ENCODE measurements around the gene CCDC137. TPM values are rescaled to one million over a fixed set of nuclear protein-coding genes. Genes with fewer than 3 reads are reported as not detected.

CCDC137 gene
- total RNA-seq, 3 donors from 2014 or later (not counting 1 experiment from before 2014, with no cell fraction given) = 15.6 to 24.2 (median 22.1) TPM

DNA sequence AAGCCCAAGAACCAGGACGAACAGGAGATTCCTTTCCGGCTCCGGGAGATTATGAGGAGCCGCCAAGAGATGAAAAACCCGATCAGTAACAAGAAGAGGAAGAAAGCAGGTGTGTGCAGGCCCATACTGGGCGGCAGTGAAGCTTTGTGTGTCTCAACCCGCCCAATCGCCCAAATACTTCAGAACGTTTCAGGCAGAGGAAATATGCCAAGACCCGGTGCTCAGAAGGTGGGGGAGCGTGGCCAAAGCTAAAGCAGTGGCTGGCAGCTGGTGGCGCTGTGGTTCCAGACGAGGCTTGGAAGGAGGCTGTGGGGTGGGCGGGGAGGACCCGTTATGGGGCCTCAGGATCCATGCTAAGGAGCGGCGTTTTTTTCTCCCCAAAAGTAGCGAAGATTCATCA is 1.2 kb downstream of the CCDC137 start:
- Mint-ChIP-seq H3K36me3 (no peaks in the 10 kb centered on the region), H3K4me1 (peaks cover 15 to 23% of the 10 kb centered on the region in 2 donors), H3K27me3 (ENCODE audit: low read depth in 2 of 2) (no peaks in the 10 kb centered on the region), H3K27ac (peak overlapping the region in 1 of 2 donors; percentile 89), H3K4me3 (peak overlapping the region; percentile 94), H3K9me3 (no peaks in the 10 kb centered on the region)
- Histone ChIP-seq H3K27ac (ENCODE audit: low read length) (no peak overlapping the region), H3K4me1 (ENCODE audit: control insufficient read depth, insufficient read depth, low read length) (peaks cover 37% of the 10 kb centered on the region), H3K36me3 (ENCODE audit: control insufficient read depth, insufficient read depth, low read length) (peaks cover 32% of the 10 kb centered on the region), H3K27me3 (ENCODE audit: control insufficient read depth, insufficient read depth, low read length) (no peaks in the 10 kb centered on the region), H3K4me3 (ENCODE audit: low read length) (no peak overlapping the region), H3K9me3 (ENCODE audit: control insufficient read depth, insufficient read depth, low read length) (no peaks in the 10 kb centered on the region)
- TF ChIP-seq, protein P1, sequence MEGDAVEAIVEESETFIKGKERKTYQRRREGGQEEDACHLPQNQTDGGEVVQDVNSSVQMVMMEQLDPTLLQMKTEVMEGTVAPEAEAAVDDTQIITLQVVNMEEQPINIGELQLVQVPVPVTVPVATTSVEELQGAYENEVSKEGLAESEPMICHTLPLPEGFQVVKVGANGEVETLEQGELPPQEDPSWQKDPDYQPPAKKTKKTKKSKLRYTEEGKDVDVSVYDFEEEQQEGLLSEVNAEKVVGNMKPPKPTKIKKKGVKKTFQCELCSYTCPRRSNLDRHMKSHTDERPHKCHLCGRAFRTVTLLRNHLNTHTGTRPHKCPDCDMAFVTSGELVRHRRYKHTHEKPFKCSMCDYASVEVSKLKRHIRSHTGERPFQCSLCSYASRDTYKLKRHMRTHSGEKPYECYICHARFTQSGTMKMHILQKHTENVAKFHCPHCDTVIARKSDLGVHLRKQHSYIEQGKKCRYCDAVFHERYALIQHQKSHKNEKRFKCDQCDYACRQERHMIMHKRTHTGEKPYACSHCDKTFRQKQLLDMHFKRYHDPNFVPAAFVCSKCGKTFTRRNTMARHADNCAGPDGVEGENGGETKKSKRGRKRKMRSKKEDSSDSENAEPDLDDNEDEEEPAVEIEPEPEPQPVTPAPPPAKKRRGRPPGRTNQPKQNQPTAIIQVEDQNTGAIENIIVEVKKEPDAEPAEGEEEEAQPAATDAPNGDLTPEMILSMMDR (IDR thresholded peaks at IDR 0.05) = no peak
- 92% methylated on average over 18 of the region's 18 CpGs for WGBS (ENCODE audit: insufficient coverage)
- peak in 1 of 2 donors; percentile 23 for DNase-seq
- ATAC-seq = no peak
- intact Hi-C loops (cut with micrococcal nuclease) = loop anchor here (5.0 kb wide), 1 partner anchor 35 kb away; the partner anchor contains the start of gene MRPL12

DNA sequence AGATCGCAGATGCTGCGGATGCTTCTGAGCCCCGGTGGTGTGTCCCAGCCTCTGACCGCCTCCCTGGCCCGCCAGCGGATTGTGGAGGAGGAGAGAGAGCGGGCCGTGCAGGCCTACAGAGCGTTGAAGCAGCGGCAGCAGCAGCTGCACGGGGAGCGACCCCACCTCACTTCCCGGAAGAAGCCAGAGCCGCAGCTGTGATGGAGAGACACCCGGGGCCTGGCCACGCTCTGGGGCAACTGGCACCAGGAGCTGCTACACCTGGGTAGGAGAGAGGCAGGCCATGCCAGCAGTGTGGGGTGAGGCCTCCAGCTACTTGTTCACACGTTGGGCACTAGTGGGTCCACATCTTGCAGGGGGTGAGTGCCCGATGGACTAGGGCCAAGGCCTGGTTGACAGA is 6.0 kb downstream of the CCDC137 start:
- no peaks in the 10 kb centered on the region for H3K27me3 Mint-ChIP-seq (ENCODE audit: low read depth in 2 of 2)
- intact Hi-C loops (cut with micrococcal nuclease) = no loop called here

DNA sequence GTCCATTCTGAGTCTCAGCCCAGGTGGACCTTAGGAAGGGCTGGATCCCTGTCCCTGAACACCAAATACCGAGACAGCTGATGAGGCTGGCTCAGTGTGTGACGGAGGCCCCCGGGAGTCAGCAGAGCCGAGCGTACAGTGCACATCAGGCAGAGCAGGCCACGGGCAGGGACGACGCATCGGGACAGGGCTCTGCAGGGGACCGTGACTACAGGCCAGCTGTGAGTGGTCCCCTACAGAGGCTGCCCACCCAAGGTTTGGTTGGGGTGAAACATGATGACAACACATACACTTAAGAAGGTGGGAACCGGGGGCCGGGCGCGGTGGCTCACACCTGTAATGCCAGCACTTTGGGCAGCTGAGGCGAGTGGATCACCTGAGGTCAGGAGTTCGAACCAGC is 6.4 kb downstream of the CCDC137 start:
- Mint-ChIP-seq H3K27ac (no peak overlapping the region), H3K9me3 (no peaks in the 10 kb centered on the region), H3K4me1 (peaks cover 7 to 12% of the 10 kb centered on the region in 2 donors), H3K4me3 (no peak overlapping the region), H3K27me3 (ENCODE audit: low read depth in 2 of 2) (no peaks in the 10 kb centered on the region), H3K36me3 (no peaks in the 10 kb centered on the region)
- H3K27ac ChIP-seq (ENCODE audit: low read length) = no peak overlapping the region
- no peaks in the 10 kb centered on the region for H3K9me3 ChIP-seq (ENCODE audit: control insufficient read depth, insufficient read depth, low read length)
- DNase-seq (no peak), ATAC-seq (no peak)
- intact Hi-C loops (cut with micrococcal nuclease) = no loop called here
- no peak overlapping the region for H3K4me3 ChIP-seq (ENCODE audit: low read length)
- TF ChIP-seq, protein P1 (IDR thresholded peaks at IDR 0.05) = no peak
- H3K4me1 ChIP-seq (ENCODE audit: control insufficient read depth, insufficient read depth, low read length) = peaks cover 3% of the 10 kb centered on the region
- H3K27me3 ChIP-seq (ENCODE audit: control insufficient read depth, insufficient read depth, low read length) = no peaks in the 10 kb centered on the region
- H3K36me3 ChIP-seq (ENCODE audit: control insufficient read depth, insufficient read depth, low read length) = peaks cover 38% of the 10 kb centered on the region
- 95% methylated on average over 16 of the region's 16 CpGs for WGBS (ENCODE audit: insufficient coverage)

More for the DNA sequence above, 6.0 kb downstream of the CCDC137 start:
- DNase-seq = no peak
- TF ChIP-seq, protein P1 (IDR thresholded peaks at IDR 0.05) = no peak
- Histone ChIP-seq H3K4me3 (ENCODE audit: low read length) (no peak overlapping the region), H3K4me1 (ENCODE audit: control insufficient read depth, insufficient read depth, low read length) (peaks cover 7% of the 10 kb centered on the region), H3K36me3 (ENCODE audit: control insufficient read depth, insufficient read depth, low read length) (peaks cover 38% of the 10 kb centered on the region), H3K27me3 (ENCODE audit: control insufficient read depth, insufficient read depth, low read length) (no peaks in the 10 kb centered on the region), H3K9me3 (ENCODE audit: control insufficient read depth, insufficient read depth, low read length) (no peaks in the 10 kb centered on the region), H3K27ac (ENCODE audit: low read length) (no peak overlapping the region)
- Mint-ChIP-seq H3K36me3 (no peaks in the 10 kb centered on the region), H3K9me3 (no peaks in the 10 kb centered on the region), H3K27ac (no peak overlapping the region), H3K4me3 (no peak overlapping the region), H3K4me1 (peaks cover 7 to 17% of the 10 kb centered on the region in 2 donors)
- ATAC-seq = no peak
- 95% methylated on average over 18 of the region's 18 CpGs for WGBS (ENCODE audit: insufficient coverage)

All from natural killer cell (primary cell).